Prostate gland (tissue), 2 donors: Measurements from ENCODE around the gene ABCF2. TPM values are rescaled to one million over a fixed set of nuclear protein-coding genes. Genes with fewer than 3 reads are reported as not detected.

Source experiments
- DNase-seq: peaks from one replicate; pipeline ENCODE4 v3.0.0-alpha.2; 2019; ENCODE audit warnings: low spot score
- H3K27ac ChIP-seq, 2 donors: fragments of 200-600 bp; sonication (generic); 2 replicates each; pipeline ENCODE4 v1.5.1; 2017 to 2019
- H3K27me3 ChIP-seq: fragments of 200-600 bp; sonication (generic); replicated peaks from 2 replicates; pipeline ENCODE4 v1.5.1; 2019; ENCODE audit not compliant: insufficient read depth
- H3K36me3 ChIP-seq, 2 donors: fragments of 200-600 bp; sonication (generic); 1 replicate in 1 of 2; 2 replicates in 1 of 2; pipeline versions ENCODE4 v1.5.1 to v1.8.1; 2017 to 2019
- H3K4me1 ChIP-seq: fragments of 200-600 bp; sonication (generic); replicated peaks from 2 replicates; pipeline ENCODE4 v1.5.1; 2019
- H3K4me3 ChIP-seq, 2 donors: fragments of 200-600 bp; sonication (generic); 2 replicates each; pipeline ENCODE4 v1.5.1; 2017 to 2019
- H3K9me3 ChIP-seq: fragments of 200-600 bp; sonication (generic); 2 replicates; pipeline ENCODE4 v1.5.1; 2017
- CTCF ChIP-seq, 4 experiments: fragments of 200-600 bp in 2 of 4; fragments of 450-650 bp in 2 of 4; sonication (generic) in 2 of 4; IDR thresholded peaks; 1 replicate in 3 of 4; 2 replicates in 1 of 4; pipeline ENCODE4 v1.5.1; 2016 to 2019; ENCODE audit warnings: antibody characterized with exemption in 4 of 4, mild to moderate bottlenecking in 2 of 4, moderate library complexity in 2 of 4
- POLR2A ChIP-seq: fragments of 450-650 bp; IDR thresholded peaks from one replicate; pipeline ENCODE4 v1.6.1; 2016; ENCODE audit warnings: antibody characterized with exemption, mild to moderate bottlenecking
- POLR2AphosphoS5 ChIP-seq: sonication (generic); formaldehyde crosslinking; IDR thresholded peaks from one replicate; pipeline ENCODE4 v1.6.1; 2017; ENCODE audit warnings: antibody characterized with exemption
- WGBS: methylation state at CpG from one replicate; pipeline ENCODE4 v1.1.5; 2018; 5-methylcytosine and 5-hydroxymethylcytosine counted together
- intact Hi-C: fragments of 100-400 bp; cut with DNase I; formaldehyde crosslinking; loops from one replicate; pipeline ENCODE4 v1.14.2; 2022
- total RNA-seq, 2 donors: library from RNA; depleted of rRNA; stranded (reverse); fragments of >200 nt; gene quantifications; one replicate each; pipeline ENCODE4 v1.1.0, GENCODE V29; 2016

The ABCF2 gene
- total RNA-seq, 2 donors from 2014 or later = 23.3 to 33.3 TPM

- no peak for TF ChIP-seq POLR2AphosphoS5
- TF ChIP-seq CTCF (IDR thresholded peaks at IDR 0.05) = no peak
- TF ChIP-seq POLR2A = no peak
- H3K4me1 ChIP-seq = no peaks in the 10 kb centered on the region
- no peak overlapping the region for H3K27ac ChIP-seq
- DNase-seq = no peak
- no peaks in the 10 kb centered on the region for H3K9me3 ChIP-seq
- intact Hi-C loops = no loop called here
- no peaks in the 10 kb centered on the region for H3K27me3 ChIP-seq
- WGBS = 85% methylated on average over 23 of the region's 25 CpGs
- no peak overlapping the region for H3K4me3 ChIP-seq
- peaks cover 2 to 5% of the 10 kb centered on the region in 2 donors for H3K36me3 ChIP-seq
These were observed 12.2 kb upstream of the ABCF2 start for GRCh38 chr7:151238924-151239836.

- no peak overlapping the region for H3K27ac ChIP-seq
- no peak for DNase-seq
- no peaks in the 10 kb centered on the region for H3K9me3 ChIP-seq
- intact Hi-C loops = no loop called here
- TF ChIP-seq POLR2A = no peak
- no peak for TF ChIP-seq POLR2AphosphoS5
- no peak for TF ChIP-seq CTCF (IDR thresholded peaks at IDR 0.05)
- H3K4me1 ChIP-seq = peaks cover 3% of the 10 kb centered on the region
- no peak overlapping the region for H3K4me3 ChIP-seq
- peaks cover 2 to 5% of the 10 kb centered on the region in 2 donors for H3K36me3 ChIP-seq
- 73% methylated on average over 17 of the region's 17 CpGs for WGBS
- no peaks in the 10 kb centered on the region for H3K27me3 ChIP-seq
These were observed 11.3 kb upstream of the ABCF2 start for GRCh38 chr7:151238190-151238810.

DNA sequence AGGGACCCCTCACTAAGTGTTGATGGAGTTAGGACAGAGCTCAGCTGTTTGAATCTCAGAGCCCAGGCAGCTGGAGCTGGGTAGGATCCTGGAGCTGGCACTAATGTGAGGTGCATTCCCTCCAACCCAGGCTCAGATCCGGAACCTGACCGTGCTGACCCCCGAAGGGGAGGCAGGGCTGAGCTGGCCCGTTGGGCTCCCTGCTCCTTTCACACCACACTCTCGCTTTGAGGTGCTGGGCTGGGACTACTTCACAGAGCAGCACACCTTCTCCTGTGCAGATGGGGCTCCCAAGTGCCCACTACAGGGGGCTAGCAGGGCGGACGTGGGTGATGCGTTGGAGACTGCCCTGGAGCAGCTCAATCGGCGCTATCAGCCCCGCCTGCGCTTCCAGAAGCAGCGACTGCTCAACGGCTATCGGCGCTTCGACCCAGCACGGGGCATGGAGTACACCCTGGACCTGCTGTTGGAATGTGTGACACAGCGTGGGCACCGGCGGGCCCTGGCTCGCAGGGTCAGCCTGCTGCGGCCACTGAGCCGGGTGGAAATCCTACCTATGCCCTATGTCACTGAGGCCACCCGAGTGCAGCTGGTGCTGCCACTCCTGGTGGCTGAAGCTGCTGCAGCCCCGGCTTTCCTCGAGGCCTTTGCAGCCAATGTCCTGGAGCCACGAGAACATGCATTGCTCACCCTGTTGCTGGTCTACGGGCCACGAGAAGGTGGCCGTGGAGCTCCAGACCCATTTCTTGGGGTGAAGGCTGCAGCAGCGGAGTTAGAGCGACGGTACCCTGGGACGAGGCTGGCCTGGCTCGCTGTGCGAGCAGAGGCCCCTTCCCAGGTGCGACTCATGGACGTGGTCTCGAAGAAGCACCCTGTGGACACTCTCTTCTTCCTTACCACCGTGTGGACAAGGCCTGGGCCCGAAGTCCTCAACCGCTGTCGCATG, 10.5 kb upstream of the ABCF2 start:
- Histone ChIP-seq H3K27me3 (no peaks in the 10 kb centered on the region), H3K4me3 (no peak overlapping the region), H3K9me3 (no peaks in the 10 kb centered on the region), H3K4me1 (peaks cover 3% of the 10 kb centered on the region), H3K27ac (no peak overlapping the region), H3K36me3 (peaks cover 2 to 5% of the 10 kb centered on the region in 2 donors)
- TF ChIP-seq CTCF (IDR thresholded peaks at IDR 0.05) (no peak), POLR2AphosphoS5 (no peak), POLR2A (no peak)
- DNase-seq = no peak
- intact Hi-C loops = no loop called here
- 81% methylated on average over 33 of the region's 44 CpGs for WGBS

DNA sequence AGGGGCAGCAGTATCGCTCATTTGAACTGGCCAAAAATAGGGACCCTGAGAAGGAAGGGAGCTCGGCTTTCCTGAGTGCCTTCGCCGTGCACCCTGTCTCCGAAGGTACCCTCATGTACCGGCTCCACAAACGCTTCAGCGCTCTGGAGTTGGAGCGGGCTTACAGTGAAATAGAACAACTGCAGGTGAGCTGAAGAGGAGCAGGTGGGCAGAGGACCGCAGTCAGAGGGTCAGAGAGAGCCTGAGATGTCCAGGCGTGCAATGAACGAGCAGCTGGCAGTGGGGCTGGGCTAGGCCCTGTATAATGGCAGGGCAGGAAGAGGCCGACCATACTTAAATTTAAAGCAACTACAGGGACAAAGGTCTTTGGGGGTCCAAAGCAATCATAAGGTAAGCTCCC, 9.4 kb upstream of the ABCF2 start:
- peaks cover 0 to 5% of the 10 kb centered on the region in 2 donors for H3K36me3 ChIP-seq
- 87% methylated on average over 13 of the region's 13 CpGs for WGBS

More for the DNA sequence above, 9.4 kb upstream of the ABCF2 start:
- no peak for DNase-seq
- peaks cover 3% of the 10 kb centered on the region for H3K4me1 ChIP-seq
- H3K27me3 ChIP-seq = no peaks in the 10 kb centered on the region
- H3K9me3 ChIP-seq = no peaks in the 10 kb centered on the region
- no peak for TF ChIP-seq CTCF (IDR thresholded peaks at IDR 0.05)
- TF ChIP-seq POLR2A = no peak
- TF ChIP-seq POLR2AphosphoS5 = no peak
- H3K27ac ChIP-seq = no peak overlapping the region
- intact Hi-C loops = no loop called here
- H3K4me3 ChIP-seq = no peak overlapping the region
